HL-60 (cell line): ENCODE measurements around the gene POR.

Experiments
- CTCF ChIP-seq: IDR thresholded peaks from one replicate; pipeline ENCODE4 v1.5.1; 2011; ENCODE audit warnings: low read length, control low read depth, inconsistent platforms; ENCODE audit not compliant: insufficient read depth
- POLR2AphosphoS5 ChIP-seq: IDR thresholded peaks from 2 replicates; pipeline ENCODE4 v1.6.1; 2012; ENCODE audit warnings: low read depth
- REST ChIP-seq: IDR thresholded peaks from 2 replicates; pipeline ENCODE4 v1.6.1; 2012; ENCODE audit warnings: low read depth; ENCODE audit not compliant: insufficient replicate concordance

- no peak for TF ChIP-seq POLR2AphosphoS5
- no peak for TF ChIP-seq REST
- no peak for TF ChIP-seq CTCF
Measured at GRCh38 chr7:76002822-76003221, 87.9 kb downstream of the POR start.
